GM12878 (cell line): ENCODE results near the gene SSR2. TPM values are rescaled to one million over a fixed set of nuclear protein-coding genes. Genes with fewer than 3 reads are reported as not detected.

Experiments
- ATAC-seq: fragments of 200-7000 bp; cut with Tn5 transposase; 3 replicates; pipeline ENCODE4 v1.9.1; 2020; ENCODE audit warnings: mild to moderate bottlenecking, moderate library complexity
- BruUV-seq: library from RNA; stranded (reverse); fragments of 400-500 nt; replicated peaks from 2 replicates; lab custom pipeline; 2021; lab: Mats Ljungman, UMichigan
- CTCF ChIA-PET: fragments of 300-600 bp; sonication (Branson Sonifier 250); formaldehyde crosslinking; extraction: SDS; loops from one replicate; lab custom pipeline; 2021; ENCODE audit warnings: inconsistent platforms; lab: Yijun Ruan, JAX
- POLR2A ChIA-PET: fragments of 350-600 bp; formaldehyde crosslinking; extraction: SDS; loops from one replicate; lab custom pipeline; 2021; ENCODE audit warnings: inconsistent platforms; lab: Charles Lee
- RAD21 ChIA-PET: fragments of 300-600 bp; sonication (Branson Sonifier 250); formaldehyde crosslinking; loops from one replicate; lab custom pipeline; 2023; ENCODE audit warnings: antibody characterized with exemption; ENCODE audit not compliant: unreplicated experiment; lab: Charles Lee
- SMC1A ChIA-PET: fragments of 300-600 bp; sonication (Branson Sonifier 250); formaldehyde crosslinking; loops from one replicate; lab custom pipeline; 2023; ENCODE audit not compliant: unreplicated experiment, uncharacterized antibody; lab: Charles Lee
- DNase-seq: peaks from one replicate; pipeline ENCODE4 v3.0.0-alpha.2; 2011; ENCODE audit warnings: low read depth, low spot score
- FAIRE-seq: peaks from 3 replicates; lab custom pipeline; 2011; peaks lifted over from hg19 to GRCh38; lab: Jason Lieb, UNC
- H2AFZ ChIP-seq: 2 replicates; pipeline ENCODE4 v1.6.0; 2011; ENCODE audit warnings: low read depth, low read length, control low read depth; ENCODE audit not compliant: control insufficient read depth
- H3K27ac ChIP-seq: 2 replicates; pipeline ENCODE4 v1.5.1; 2011; ENCODE audit warnings: control low read depth; ENCODE audit not compliant: control insufficient read depth, insufficient read depth
- H3K27me3 ChIP-seq, 2 experiments: replicated peaks in 1 of 2; 2 replicates each; pipeline versions ENCODE4 v1.6.0 to v1.6.1; 2011; ENCODE audit warnings: low read length in 1 of 2; ENCODE audit not compliant: control insufficient read depth in 2 of 2, insufficient read depth in 2 of 2
- H3K36me3 ChIP-seq, 2 experiments: 2 replicates each; pipeline ENCODE4 v1.5.1; 2011; ENCODE audit warnings: low read length in 1 of 2; ENCODE audit not compliant: control insufficient read depth in 2 of 2, insufficient read depth in 2 of 2
- H3K4me1 ChIP-seq: 2 replicates; pipeline ENCODE4 v1.6.1; 2011; ENCODE audit warnings: mild to moderate bottlenecking, low read length, moderate library complexity, mixed read lengths; ENCODE audit not compliant: control insufficient read depth, insufficient read depth
- H3K4me2 ChIP-seq: 2 replicates; pipeline ENCODE4 v1.6.0; 2011; ENCODE audit warnings: control low read depth; ENCODE audit not compliant: control insufficient read depth, insufficient read depth
- H3K4me3 ChIP-seq: fragments of 200-600 bp; sonication (generic); 2 replicates; pipeline ENCODE4 v1.5.1; 2016
- H3K79me2 ChIP-seq: 2 replicates; pipeline ENCODE4 v1.6.0; 2011; ENCODE audit warnings: low read length; ENCODE audit not compliant: control insufficient read depth, insufficient read depth
- H3K9ac ChIP-seq: 2 replicates; pipeline ENCODE4 v1.8.0; 2011; ENCODE audit warnings: low read length, control low read depth, mixed read lengths; ENCODE audit not compliant: control insufficient read depth, insufficient read depth
- H3K9me3 ChIP-seq: replicated peaks from 3 replicates; pipeline ENCODE4 v1.5.1; 2011; ENCODE audit warnings: mild to moderate bottlenecking, low read length; ENCODE audit not compliant: control insufficient read depth, insufficient read depth
- H4K20me1 ChIP-seq: 2 replicates; pipeline ENCODE4 v1.6.0; 2011; ENCODE audit not compliant: control insufficient read depth, insufficient read depth
- ASH2L ChIP-seq: fragments of 300-600, 200-600 bp; sonication (generic); IDR thresholded peaks from 2 replicates; pipeline ENCODE4 v1.6.1; 2017; ENCODE audit warnings: low read depth, mild to moderate bottlenecking, borderline replicate concordance
- BCLAF1 ChIP-seq: fragments of 450-650 bp; IDR thresholded peaks from 2 replicates; pipeline ENCODE4 v1.6.1; 2017; ENCODE audit warnings: antibody characterized with exemption, mild to moderate bottlenecking, moderate library complexity
- E2F4 ChIP-seq: IDR thresholded peaks from 2 replicates; pipeline ENCODE4 v1.6.1; 2012; ENCODE audit warnings: low read depth, low read length, improper control_type of control experiment
- ESRRA ChIP-seq: IDR thresholded peaks from 2 replicates; pipeline ENCODE4 v1.6.1; 2012; ENCODE audit warnings: mild to moderate bottlenecking, low read length, improper control_type of control experiment
- GATAD2B ChIP-seq: fragments of 450-650 bp; conservative IDR thresholded peaks from 2 replicates; pipeline ENCODE4 v1.6.1; 2017; ENCODE audit warnings: low read depth, mild to moderate bottlenecking, moderate library complexity
- HCFC1 ChIP-seq: fragments of 150-350 bp; IDR thresholded peaks from 2 replicates; pipeline ENCODE4 v1.6.1; 2014; ENCODE audit warnings: low read length
- HSF1 ChIP-seq: fragments of 150-350 bp; IDR thresholded peaks from 2 replicates; pipeline ENCODE4 v1.6.1; 2014; ENCODE audit warnings: mild to moderate bottlenecking, low read depth, low read length
- MYC ChIP-seq: IDR thresholded peaks from 2 replicates; pipeline ENCODE4 v1.6.1; 2011; ENCODE audit warnings: mild to moderate bottlenecking, low read length, moderate library complexity, inconsistent platforms; ENCODE audit not compliant: insufficient read depth, insufficient replicate concordance, insufficient read length, severe bottlenecking
- NFYA ChIP-seq: IDR thresholded peaks from 2 replicates; pipeline ENCODE4 v1.6.1; 2011; ENCODE audit warnings: low read depth, mild to moderate bottlenecking, low read length, improper control_type of control experiment, borderline replicate concordance
- POLR2AphosphoS5 ChIP-seq: IDR thresholded peaks from 2 replicates; pipeline ENCODE4 v1.6.1; 2011; ENCODE audit warnings: mild to moderate bottlenecking, low read length, inconsistent platforms
- SMAD5 ChIP-seq: IDR thresholded peaks from 2 replicates; pipeline ENCODE4 v1.6.1; 2016; ENCODE audit warnings: antibody characterized with exemption, low read depth
- SP1 ChIP-seq: IDR thresholded peaks from one replicate; pipeline ENCODE4 v1.6.1; 2011; ENCODE audit warnings: low read depth, low read length
- ZNF622 ChIP-seq: fragments of 450-650 bp; IDR thresholded peaks from 2 replicates; pipeline ENCODE4 v1.6.1; 2017; ENCODE audit warnings: mild to moderate bottlenecking, inconsistent platforms
- WGBS: methylation state at CpG from one replicate; pipeline ENCODE4 v1.1.6; 2016; ENCODE audit warnings: low lambda C conversion rate; ENCODE audit not compliant: insufficient replicate concordance, insufficient coverage; ENCODE audit errors: missing lambda C conversion rate; 5-methylcytosine and 5-hydroxymethylcytosine counted together
- in situ Hi-C: fragments of 300-500 bp; cut with MboI; formaldehyde crosslinking; loops from 9 replicates; pipeline ENCODE4 v1.14.3; 2018; ENCODE audit warnings: mixed read lengths
- intact Hi-C: fragments of 100-400 bp; cut with micrococcal nuclease; formaldehyde crosslinking; loops from one replicate; pipeline ENCODE4 v1.14.2; 2022; ENCODE audit not compliant: unreplicated experiment
- polyA plus RNA-seq, 11 experiments: library from polyadenylated mRNA; depleted of rRNA in 4 of 11; unstranded in 6 of 11; stranded (reverse) in 5 of 11; fragments of >200 nt; fragmentation: Nextera tagmentation in 4 of 11; fragmentation: Illumina TruSeq in 1 of 11; extraction: Ambion mirVana in 4 of 11; extraction: Trizol in 1 of 11; gene quantifications; 1 replicate in 1 of 11; 2 replicates in 10 of 11; pipeline versions ENCODE4 v1.2.1 to v1.2.3, GENCODE V29; 2011 to 2016; ENCODE audit warnings: inconsistent platforms in 2 of 11, missing spikeins in 2 of 11, low read depth in 1 of 11
- total RNA-seq, 4 experiments: library from RNA; depleted of rRNA in 3 of 4; stranded (reverse); fragments of >200 nt in 3 of 4; fragmentation: Illumina TruSeq in 1 of 4; extraction: Trizol in 1 of 4; gene quantifications; 2 replicates each; pipeline versions ENCODE4 v1.2.1 to v1.2.3, GENCODE V29; 2013 to 2021

SSR2 gene
- total and polyA plus RNA-seq, 10 of the 15 experiments (the other 5 are each of a cell fraction or from before 2014, with no cell fraction given), result 207 to 553 (median 315) TPM

- POLR2A ChIA-PET, result interaction anchor here (0.5 kb wide), 2 partner anchors 48 to 122 kb away, joined by 3 read pairs; no protein-coding TSS in a partner anchor
- no peaks in the 10 kb centered on the region for H3K27me3 ChIP-seq
- TF ChIP-seq GATAD2B, result no peak
- no peak for TF ChIP-seq ZNF622
- TF ChIP-seq SMAD5, result no peak
- TF ChIP-seq HCFC1, result no peak
- TF ChIP-seq ASH2L, result no peak
- TF ChIP-seq SP1, result no peak
- no peak for TF ChIP-seq NFYA
- TF ChIP-seq BCLAF1, result no peak
- no peak for TF ChIP-seq MYC
- TF ChIP-seq POLR2AphosphoS5, result no peak
- no peak for TF ChIP-seq E2F4
- TF ChIP-seq ESRRA, result no peak
- no peak for TF ChIP-seq HSF1
- 92% methylated on average over 4 of the region's 4 CpGs for WGBS
- ATAC-seq, result no peak
- SMC1A ChIA-PET, result interaction anchor here (1.2 kb wide), 1 partner anchor 66 kb away, joined by 3 read pairs; no protein-coding TSS in a partner anchor
- H3K4me1 ChIP-seq, result no peaks in the 10 kb centered on the region; the same call in 1 of the 2 replicates
- BruUV-seq, result no TSS peak
- H3K9ac ChIP-seq, result no peak overlapping the region
- RAD21 ChIA-PET, result interaction anchor here (0.5 kb wide), 1 partner anchor 11 kb away, joined by 4 read pairs; no protein-coding TSS in a partner anchor
- intact Hi-C loops, result no loop called here
- no peak for DNase-seq
- no peak overlapping the region for H3K4me2 ChIP-seq
- no peak for FAIRE-seq
- H4K20me1 ChIP-seq, result no peaks in the 10 kb centered on the region
- H3K9me3 ChIP-seq, result no peaks in the 10 kb centered on the region
- CTCF ChIA-PET, result no interaction called here
- in situ Hi-C loops, result no loop called here
- no peaks in the 10 kb centered on the region for H3K79me2 ChIP-seq
- no peak overlapping the region for H3K27ac ChIP-seq
- peaks cover 0 to 5% of the 10 kb centered on the region in 2 experiments; a peak in 3 of 4 replicates for H3K36me3 ChIP-seq
- no peak overlapping the region for H2AFZ ChIP-seq
- H3K4me3 ChIP-seq, result no peak overlapping the region
These were observed 24.3 kb upstream of the SSR2 start for GRCh38 chr1:156045076-156045475.
